Measurements from ENCODE around the gene TMEM272. TPM values are rescaled to one million over a fixed set of nuclear protein-coding genes. Genes with fewer than 3 reads are reported as not detected.

TMEM272 gene
- total RNA-seq, 1 experiment from 2014 or later = 0.17 TPM

- ATAC-seq (peak; percentile 8; the same call in 1 of the 2 replicates), DNase-seq (ENCODE audit: low read depth, low spot score) (no peak)
- ChIA-PET POLR2A (no interaction called here), RAD21 (ENCODE audit: low non-redundant PET in 1 of 2, low total read pairs in 2 of 2, uncharacterized antibody in 2 of 2, unreplicated experiment in 2 of 2) (no interaction called here), CTCF (interaction anchor here (0.5 to 2.0 kb wide), 14 partner anchors 9 to 605 kb away, joined by 3 to 11 read pairs (median 4); partner anchors contain the start of gene VPS36)
- H4K20me1 ChIP-seq (ENCODE audit: insufficient read depth) = no peaks in the 10 kb centered on the region
- H3K27me3 ChIP-seq (ENCODE audit: insufficient read depth, low read length) = no peaks in the 10 kb centered on the region
- H3K4me2 ChIP-seq (ENCODE audit: low read length) = peak overlapping the region; percentile 69
- H3K27ac ChIP-seq (ENCODE audit: low read depth, low read length) = no peak overlapping the region
- peak overlapping the region; percentile 88 for H2AFZ ChIP-seq (ENCODE audit: low read depth, low read length, poor library complexity, severe bottlenecking)
- peak overlapping the region in 1 of 2 experiments; percentile 34; a peak in 2 of 4 replicates for H3K4me3 ChIP-seq (replicated peaks in 1 of 2; ENCODE audit: low read depth in 1 of 2, low read length in 2 of 2)
- H3K9ac ChIP-seq (ENCODE audit: low read length) = no peak overlapping the region
- TF ChIP-seq POLR2AphosphoS5 (IDR thresholded peaks at IDR 0.05; ENCODE audit: low read depth, low read length) = no peak
- TF ChIP-seq SIN3A (IDR thresholded peaks at IDR 0.05; ENCODE audit: low read depth) = no peak
- no peak for TF ChIP-seq MAX (IDR thresholded peaks at IDR 0.05)
- intact Hi-C loops (cut with micrococcal nuclease) = loop anchor here (1.0 kb wide), 1 partner anchor 282 kb away; no protein-coding TSS in a partner anchor
- no TSS peak for BruUV-seq (replicated peaks)
- H3K36me3 ChIP-seq (ENCODE audit: control insufficient read depth in 1 of 2, insufficient read depth in 2 of 2, low read length in 2 of 2) = no peaks in the 10 kb centered on the region
- H3K79me2 ChIP-seq (ENCODE audit: insufficient read depth, low read length) = no peaks in the 10 kb centered on the region
- no peaks in the 10 kb centered on the region for H3K9me2 ChIP-seq (ENCODE audit: insufficient read depth)
- no peaks in the 10 kb centered on the region for H3K9me3 ChIP-seq (ENCODE audit: control insufficient read depth in 1 of 2, insufficient read depth in 1 of 2, low read depth in 1 of 2, low read length in 2 of 2)
- peaks cover 3 to 14% of the 10 kb centered on the region in 2 experiments; a peak in 3 of 4 replicates for H3K4me1 ChIP-seq (ENCODE audit: control insufficient read depth in 1 of 2, insufficient read depth in 2 of 2, low read length in 2 of 2)
Observed at GRCh38 chr13:51845574-51846318, 769 bp upstream of the TMEM272 start.

GRCh38 chr13:51843529-51843928, 1.4 kb downstream of the TMEM272 start:
- TF ChIP-seq ZNF274 (IDR thresholded peaks at IDR 0.05; ENCODE audit: low read depth, low read length) (no peak), RAD21 (IDR thresholded peaks at IDR 0.05; ENCODE audit: low read depth) (no peak), EZH2phosphoT487 (IDR thresholded peaks at IDR 0.05; ENCODE audit: borderline replicate concordance) (no peak), ZFX (IDR thresholded peaks at IDR 0.05) (no peak), ZBTB33 (IDR thresholded peaks at IDR 0.05; ENCODE audit: extremely low read depth, insufficient replicate concordance, low read length) (no peak), MAX (IDR thresholded peaks at IDR 0.05) (no peak), CEBPB (IDR thresholded peaks at IDR 0.05; ENCODE audit: low read depth) (no peak), TCF7L2 (IDR thresholded peaks at IDR 0.05; ENCODE audit: borderline replicate concordance, extremely low read depth, insufficient read depth, insufficient read length) (no peak)
- Histone ChIP-seq H3K27ac (ENCODE audit: low read depth, low read length) (no peak overlapping the region), H3K4me1 (ENCODE audit: control insufficient read depth in 1 of 2, insufficient read depth in 2 of 2, low read length in 2 of 2) (peaks cover 3 to 14% of the 10 kb centered on the region in 2 experiments; a peak in 3 of 4 replicates), H3K9me3 (ENCODE audit: control insufficient read depth in 1 of 2, insufficient read depth in 1 of 2, low read depth in 1 of 2, low read length in 2 of 2) (no peaks in the 10 kb centered on the region), H3K79me2 (ENCODE audit: insufficient read depth, low read length) (no peaks in the 10 kb centered on the region), H4K20me1 (ENCODE audit: insufficient read depth) (no peaks in the 10 kb centered on the region), H2AFZ (ENCODE audit: low read depth, low read length, poor library complexity, severe bottlenecking) (no peak overlapping the region), H3K36me3 (ENCODE audit: control insufficient read depth in 1 of 2, insufficient read depth in 2 of 2, low read length in 2 of 2) (no peaks in the 10 kb centered on the region), H3K27me3 (ENCODE audit: insufficient read depth, low read length) (no peaks in the 10 kb centered on the region), H3K4me2 (ENCODE audit: low read length) (no peak overlapping the region), H3K9me2 (ENCODE audit: insufficient read depth) (no peaks in the 10 kb centered on the region), H3K9ac (ENCODE audit: low read length) (no peak overlapping the region), H3K4me3 (replicated peaks in 1 of 2; ENCODE audit: low read depth in 1 of 2, low read length in 2 of 2) (no peak overlapping the region)
- RAD21 ChIA-PET (ENCODE audit: low non-redundant PET in 1 of 2, low total read pairs in 2 of 2, uncharacterized antibody in 2 of 2, unreplicated experiment in 2 of 2) = no interaction called here
- no peak for DNase-seq (ENCODE audit: low read depth, low spot score)
- CTCF ChIA-PET = no interaction called here
- ATAC-seq = no peak
- POLR2A ChIA-PET = no interaction called here
- BruUV-seq (replicated peaks) = no TSS peak
- intact Hi-C loops (cut with micrococcal nuclease) = no loop called here
